Naive thymus-derived CD4-positive, alpha-beta T cell (primary cell): ENCODE measurements around the gene MEPCE. TPM values are rescaled to one million over a fixed set of nuclear protein-coding genes. Genes with fewer than 3 reads are reported as not detected.

Experiments
- ATAC-seq: fragments of 150-1000 bp; cut with Tn5 transposase; 2 replicates; pipeline ENCODE4 v1.10.0; 2021; ENCODE audit warnings: mild to moderate bottlenecking, moderate library complexity
- CTCF ChIA-PET: fragments of 350-600 bp; sonication (Branson Sonifier 250); formaldehyde crosslinking; loops from one replicate; lab custom pipeline; 2021; ENCODE audit warnings: antibody characterized with exemption; lab: Charles Lee
- POLR2A ChIA-PET: fragments of 350-600 bp; sonication (Branson Sonifier 250); formaldehyde crosslinking; loops from one replicate; lab custom pipeline; 2021; ENCODE audit warnings: antibody characterized with exemption, inconsistent platforms; lab: Charles Lee
- DNase-seq, 9 donors: peaks; one replicate each; pipeline versions ENCODE4 v3.0.0 to v3.0.0-alpha.2; 2020 to 2022; ENCODE audit warnings: mixed read lengths in 1 of 9
- H3K27ac ChIP-seq: one replicate; pipeline ENCODE4 v1.7.0; 2013; ENCODE audit warnings: mild to moderate bottlenecking, low read depth, low read length, moderate library complexity
- H3K27me3 ChIP-seq, 2 donors: one replicate each; pipeline ENCODE4 v1.7.0; 2013; ENCODE audit warnings: low read length in 2 of 2, mild to moderate bottlenecking in 2 of 2, moderate library complexity in 2 of 2; ENCODE audit not compliant: control insufficient read depth in 2 of 2, insufficient read depth in 2 of 2
- H3K36me3 ChIP-seq, 3 experiments: 1 replicate in 2 of 3; 2 replicates in 1 of 3; pipeline ENCODE4 v1.7.0; 2013; ENCODE audit warnings: low read length in 3 of 3, mild to moderate bottlenecking in 3 of 3, moderate library complexity in 1 of 3; ENCODE audit not compliant: insufficient read depth in 3 of 3, control insufficient read depth in 2 of 3
- H3K4me1 ChIP-seq, 2 donors: one replicate each; pipeline ENCODE4 v1.7.0; 2013; ENCODE audit warnings: low read length in 2 of 2, mild to moderate bottlenecking in 2 of 2, moderate library complexity in 1 of 2; ENCODE audit not compliant: control insufficient read depth in 2 of 2, insufficient read depth in 2 of 2
- H3K4me3 ChIP-seq: 2 replicates; pipeline ENCODE4 v1.7.0; 2013; ENCODE audit warnings: mild to moderate bottlenecking, low read length
- H3K9me3 ChIP-seq, 3 experiments: 1 replicate in 2 of 3; 2 replicates in 1 of 3; pipeline ENCODE4 v1.7.0; 2013; ENCODE audit warnings: low read length in 3 of 3; ENCODE audit not compliant: control insufficient read depth in 2 of 3
- H3K27ac Mint-ChIP-seq, 9 donors: one replicate each; pipeline ENCODE4 v1.8.0; 2020 to 2022; ENCODE audit warnings: mixed read lengths in 9 of 9, mild to moderate bottlenecking in 8 of 9, moderate library complexity in 5 of 9, inconsistent platforms in 2 of 9
- H3K27me3 Mint-ChIP-seq, 5 donors: one replicate each; pipeline ENCODE4 v1.8.0; 2021 to 2022; ENCODE audit warnings: mixed read lengths in 5 of 5, mild to moderate bottlenecking in 1 of 5
- H3K36me3 Mint-ChIP-seq, 5 donors: one replicate each; pipeline ENCODE4 v1.8.0; 2020 to 2022; ENCODE audit warnings: mixed read lengths in 5 of 5, mild to moderate bottlenecking in 3 of 5, inconsistent platforms in 1 of 5
- H3K4me1 Mint-ChIP-seq, 7 donors: one replicate each; pipeline ENCODE4 v1.8.0; 2020 to 2022; ENCODE audit warnings: mixed read lengths in 7 of 7, mild to moderate bottlenecking in 3 of 7, inconsistent platforms in 1 of 7
- H3K4me3 Mint-ChIP-seq, 10 donors: one replicate each; pipeline ENCODE4 v1.8.0; 2020 to 2022; ENCODE audit warnings: mild to moderate bottlenecking in 10 of 10, mixed read lengths in 10 of 10, moderate library complexity in 6 of 10, inconsistent platforms in 2 of 10
- H3K9me3 Mint-ChIP-seq, 11 donors: one replicate each; pipeline ENCODE4 v1.8.0; 2020 to 2022; ENCODE audit warnings: mixed read lengths in 11 of 11, mild to moderate bottlenecking in 4 of 11, inconsistent platforms in 1 of 11, moderate library complexity in 1 of 11
- intact Hi-C, 2 donors: fragments of 100-400 bp; cut with micrococcal nuclease; formaldehyde crosslinking; loops; one replicate each; pipeline ENCODE4 v1.15.1; 2023
- polyA plus RNA-seq, 2 donors: library from polyadenylated mRNA; unstranded; fragments of 300-500 nt; fragmentation: Illumina TruSeq; gene quantifications; one replicate each; pipeline ENCODE4 v1.2.3, GENCODE V29; 2021
- total RNA-seq, 6 experiments: library from RNA in 5 of 6; stranded (reverse) in 5 of 6; gene quantifications; 1 replicate in 5 of 6; 2 replicates in 1 of 6; pipeline ENCODE4 v1.2.3 and lab custom pipeline; 2021 to 2026

MEPCE gene
- total and polyA plus RNA-seq, 7 experiments from 2014 or later = 12.2 to 68.2 (median 60.6) TPM

- no peak for ATAC-seq
- peaks cover 7 to 71% (median 18%) of the 10 kb centered on the region in 3 experiments for H3K36me3 ChIP-seq
- CTCF ChIA-PET = interaction anchor here (0.6 to 5.9 kb wide), 7 partner anchors 14 to 214 kb away, joined by 3 to 35 read pairs (median 3); no protein-coding TSS in a partner anchor
- POLR2A ChIA-PET = interaction anchor here (0.7 to 1.8 kb wide), 4 partner anchors 15 to 226 kb away, joined by 3 to 5 read pairs (median 4); partner anchors contain the start of gene ZCWPW1
- H3K27me3 ChIP-seq = no peaks in the 10 kb centered on the region
- peaks cover 43 to 51% of the 10 kb centered on the region in 2 donors for H3K4me1 ChIP-seq
- peaks cover 40 to 64% (median 48%) of the 10 kb centered on the region in 7 donors for H3K4me1 Mint-ChIP-seq
- peak overlapping the region; percentile 87 for H3K27ac ChIP-seq
- H3K4me3 ChIP-seq = peak overlapping the region; percentile 97
- H3K27ac Mint-ChIP-seq = peak overlapping the region; percentile 80 to 95 (median 91)
- no peaks in the 10 kb centered on the region for H3K27me3 Mint-ChIP-seq
- intact Hi-C loops = loop anchor here (5.0 kb wide), 2 partner anchors 217 to 377 kb away; partner anchors contain the start of genes GIGYF1 (in 1 of the 2) and SLC12A9 (in 1 of the 2)
- peak overlapping the region; percentile 75 to 100 (median 94) for H3K4me3 Mint-ChIP-seq
- peaks cover 0 to 4% (median 0%) of the 10 kb centered on the region in 11 donors for H3K9me3 Mint-ChIP-seq
- peaks cover 5 to 26% (median 8%) of the 10 kb centered on the region in 5 donors for H3K36me3 Mint-ChIP-seq
- DNase-seq = no peak
- no peaks in the 10 kb centered on the region for H3K9me3 ChIP-seq
These were observed 45.9 kb downstream of the MEPCE start for GRCh38 chr7:100475549-100475948.

- no peaks in the 10 kb centered on the region for H3K27me3 Mint-ChIP-seq
- peak overlapping the region; percentile 84 to 95 (median 92) for H3K27ac Mint-ChIP-seq
- POLR2A ChIA-PET = interaction anchor here (0.7 to 3.8 kb wide), 9 partner anchors 16 to 129 kb away, joined by 3 to 25 read pairs (median 5); partner anchors contain the start of genes FBXO24, LRCH4, MEPCE and ZCWPW1
- peaks cover 0 to 4% (median 0%) of the 10 kb centered on the region in 11 donors for H3K9me3 Mint-ChIP-seq
- CTCF ChIA-PET = interaction anchor here (0.6 to 5.9 kb wide), 5 partner anchors 21 to 111 kb away, joined by 3 to 35 read pairs (median 5); no protein-coding TSS in a partner anchor
- Histone ChIP-seq H3K4me1 (peaks cover 43 to 51% of the 10 kb centered on the region in 2 donors), H3K27ac (peak overlapping the region; percentile 87), H3K9me3 (no peaks in the 10 kb centered on the region), H3K27me3 (no peaks in the 10 kb centered on the region), H3K4me3 (peak overlapping the region; percentile 97), H3K36me3 (peaks cover 5 to 65% (median 18%) of the 10 kb centered on the region in 3 experiments)
- intact Hi-C loops = loop anchor here (5.0 kb wide), 2 partner anchors 216 to 376 kb away; partner anchors contain the start of genes GIGYF1 (in 1 of the 2) and SLC12A9 (in 1 of the 2)
- peak overlapping the region; percentile 89 to 100 (median 94) for H3K4me3 Mint-ChIP-seq
- DNase-seq (no peak), ATAC-seq (no peak)
- H3K36me3 Mint-ChIP-seq = peaks cover 5 to 24% (median 8%) of the 10 kb centered on the region in 5 donors
- H3K4me1 Mint-ChIP-seq = peaks cover 37 to 65% (median 45%) of the 10 kb centered on the region in 7 donors
These were observed 46.6 kb downstream of the MEPCE start for GRCh38 chr7:100476101-100476780.

GRCh38 chr7:100476903-100477870 lies 47.6 kb downstream of the MEPCE start:
- H3K9me3 Mint-ChIP-seq = peaks cover 0 to 4% (median 0%) of the 10 kb centered on the region in 11 donors
- Histone ChIP-seq H3K4me3 (peak overlapping the region; percentile 97), H3K36me3 (peaks cover 5 to 56% (median 18%) of the 10 kb centered on the region in 3 experiments), H3K9me3 (no peaks in the 10 kb centered on the region), H3K4me1 (peaks cover 43 to 55% of the 10 kb centered on the region in 2 donors), H3K27me3 (no peaks in the 10 kb centered on the region), H3K27ac (peak overlapping the region; percentile 87)
- ChIA-PET POLR2A (interaction anchor here (0.6 to 3.8 kb wide), 17 partner anchors 8 to 329 kb away, joined by 3 to 25 read pairs (median 3); partner anchors contain the start of genes AGFG2, FBXO24, LAMTOR4 and LRCH4), CTCF (interaction anchor here (0.5 to 5.9 kb wide), 9 partner anchors 22 to 351 kb away, joined by 3 to 35 read pairs (median 4); partner anchors contain the start of genes FBXO24 and LRCH4)
- DNase-seq (peak in 2 of 9 donors; percentile 36 to 61), ATAC-seq (no peak)
- peaks cover 31 to 69% (median 45%) of the 10 kb centered on the region in 7 donors for H3K4me1 Mint-ChIP-seq
- H3K36me3 Mint-ChIP-seq = peaks cover 5 to 22% (median 8%) of the 10 kb centered on the region in 5 donors
- H3K4me3 Mint-ChIP-seq = peak overlapping the region; percentile 89 to 100 (median 94)
- peak overlapping the region; percentile 60 to 95 (median 91) for H3K27ac Mint-ChIP-seq
- no peaks in the 10 kb centered on the region for H3K27me3 Mint-ChIP-seq
- intact Hi-C loops = loop anchor here (5.0 kb wide), 2 partner anchors 215 to 375 kb away; partner anchors contain the start of genes GIGYF1 (in 1 of the 2) and SLC12A9 (in 1 of the 2)

GRCh38 chr7:100477871-100478267 lies 48.2 kb downstream of the MEPCE start:
- peaks cover 0 to 2% (median 0%) of the 10 kb centered on the region in 5 donors for H3K27me3 Mint-ChIP-seq
- peak overlapping the region; percentile 92 to 100 (median 98) for H3K4me3 Mint-ChIP-seq
- peaks cover 5 to 22% (median 8%) of the 10 kb centered on the region in 5 donors for H3K36me3 Mint-ChIP-seq
- peak overlapping the region; percentile 87 for H3K27ac ChIP-seq
- ChIA-PET POLR2A (interaction anchor here (0.6 to 3.8 kb wide), 16 partner anchors 9 to 213 kb away, joined by 3 to 25 read pairs (median 4); partner anchors contain the start of genes AGFG2, FBXO24, LRCH4 and MEPCE), CTCF (interaction anchor here (0.9 to 5.9 kb wide), 7 partner anchors 66 to 247 kb away, joined by 3 to 35 read pairs (median 3); partner anchors contain the start of genes FBXO24 and LRCH4)
- H3K4me3 ChIP-seq = peak overlapping the region; percentile 97
- intact Hi-C loops = loop anchor here (2.0 to 5.0 kb wide), 8 partner anchors 39 to 374 kb away; partner anchors contain the start of genes GIGYF1 (in 1 of the 2), MOSPD3 (in 1 of the 2) and SLC12A9 (in 1 of the 2)
- H3K27ac Mint-ChIP-seq = peak overlapping the region; percentile 80 to 98 (median 93)
- ATAC-seq (no peak), DNase-seq (peak in 1 of 9 donors; percentile 30)
- no peaks in the 10 kb centered on the region for H3K27me3 ChIP-seq
- peaks cover 5 to 53% (median 15%) of the 10 kb centered on the region in 3 experiments for H3K36me3 ChIP-seq
- H3K4me1 ChIP-seq = peaks cover 47 to 60% of the 10 kb centered on the region in 2 donors
- H3K9me3 Mint-ChIP-seq = peaks cover 0 to 4% (median 0%) of the 10 kb centered on the region in 11 donors
- H3K9me3 ChIP-seq = no peaks in the 10 kb centered on the region
- peaks cover 36 to 73% (median 49%) of the 10 kb centered on the region in 7 donors for H3K4me1 Mint-ChIP-seq

- Mint-ChIP-seq H3K36me3 (peaks cover 5 to 18% (median 5%) of the 10 kb centered on the region in 5 donors), H3K27me3 (peaks cover 0 to 2% (median 0%) of the 10 kb centered on the region in 5 donors), H3K9me3 (peaks cover 0 to 4% (median 0%) of the 10 kb centered on the region in 11 donors), H3K27ac (peak within 1 kb of the TSS; percentile 80 to 98 (median 93)), H3K4me3 (peak within 1 kb of the TSS; percentile 92 to 100 (median 98)), H3K4me1 (peaks cover 25 to 63% (median 39%) of the 10 kb centered on the region in 7 donors)
- no peaks in the 10 kb centered on the region for H3K27me3 ChIP-seq
- peaks cover 42 to 51% of the 10 kb centered on the region in 2 donors for H3K4me1 ChIP-seq
- peaks cover 5 to 44% (median 7%) of the 10 kb centered on the region in 3 experiments for H3K36me3 ChIP-seq
- ATAC-seq (peak; percentile 83), DNase-seq (peak; percentile 82 to 96 (median 95))
- H3K9me3 ChIP-seq = no peaks in the 10 kb centered on the region
- ChIA-PET POLR2A (interaction anchor here (0.6 to 3.8 kb wide), 19 partner anchors 9 to 373 kb away, joined by 3 to 25 read pairs (median 4); partner anchors contain the start of genes FBXO24, LRCH4, MEPCE and MOSPD3), CTCF (interaction anchor here (0.6 to 5.9 kb wide), 7 partner anchors 9 to 245 kb away, joined by 3 to 35 read pairs (median 5); partner anchors contain the start of genes FBXO24 and LRCH4)
- H3K4me3 ChIP-seq = peak within 1 kb of the TSS; percentile 97
- intact Hi-C loops = loop anchor here (1.0 to 5.0 kb wide), 18 partner anchors 10 to 373 kb away; partner anchors contain the start of genes AGFG2 (in 2 of the 2), FBXO24 (in 2 of the 2), LRCH4 (in 2 of the 2) and MEPCE (in 2 of the 2)
- peak within 1 kb of the TSS; percentile 87 for H3K27ac ChIP-seq
These were observed 49.5 kb downstream of the MEPCE start, which contains the start of gene TSC22D4 for GRCh38 chr7:100478958-100479660. Gene TSC22D4, minus strand, starts transcription at chr7:100479214. Its CDS starts 1,176 bp downstream, at chr7:100478038.
